ENCODE measurements around the gene CD99.
"Not testable (repeated sequence)": the region's sequence is repeated elsewhere in the genome, so short reads cannot be mapped to it uniquely, and the experiment has no call there.

Gene CD99

GRCh38 chrX:2690856-2691542 lies at the start of gene CD99:
TSS of gene CD99 (plus strand) at chrX:2691295. CDS start at chrX:2691361, 66 bp downstream.
- peak; percentile 87 for DNase-seq (ENCODE audit: low read depth)

- no peak for DNase-seq (ENCODE audit: low read depth)
These were observed 48.9 kb upstream of the CD99 start for GRCh38 chrX:2642146-2642545.

- DNase-seq (ENCODE audit: low read depth) = no peak
These were observed 48.3 kb upstream of the CD99 start for GRCh38 chrX:2642791-2643190.

- no peak for DNase-seq (ENCODE audit: low read depth)
These were observed 47.2 kb upstream of the CD99 start for GRCh38 chrX:2643880-2644279.

GRCh38 chrX:2645563-2645962 lies 45.5 kb upstream of the CD99 start:
- no peak for DNase-seq (ENCODE audit: low read depth)

GRCh38 chrX:2647627-2648026 lies 43.5 kb upstream of the CD99 start:
- DNase-seq (ENCODE audit: low read depth) = no peak

- DNase-seq (ENCODE audit: low read depth) = no peak
These were observed 41.1 kb upstream of the CD99 start for GRCh38 chrX:2650037-2650436.

GRCh38 chrX:2650865-2651264 lies 40.2 kb upstream of the CD99 start:
- no peak for DNase-seq (ENCODE audit: low read depth)

GRCh38 chrX:2652106-2652505 lies 39.0 kb upstream of the CD99 start:
- DNase-seq (ENCODE audit: low read depth) = no peak

GRCh38 chrX:2654436-2655340 lies 36.4 kb upstream of the CD99 start:
- no peak for DNase-seq (ENCODE audit: low read depth)

GRCh38 chrX:2656257-2656836 lies 34.7 kb upstream of the CD99 start:
- no peak for DNase-seq (ENCODE audit: low read depth)

- no peak for DNase-seq (ENCODE audit: low read depth)
These were observed 33.5 kb upstream of the CD99 start for GRCh38 chrX:2657532-2658113.

GRCh38 chrX:2658585-2659292 lies 32.4 kb upstream of the CD99 start:
- no peak for DNase-seq (ENCODE audit: low read depth)

- DNase-seq (ENCODE audit: low read depth) = no peak
These were observed 28.5 kb upstream of the CD99 start for GRCh38 chrX:2662586-2662985.

GRCh38 chrX:2664502-2664901 lies 26.6 kb upstream of the CD99 start:
- no peak for DNase-seq (ENCODE audit: low read depth)

- no peak for DNase-seq (ENCODE audit: low read depth)
These were observed 25.4 kb upstream of the CD99 start for GRCh38 chrX:2665387-2666304.

GRCh38 chrX:2666491-2666890 lies 24.6 kb upstream of the CD99 start:
- no peak for DNase-seq (ENCODE audit: low read depth)

- no peak for DNase-seq (ENCODE audit: low read depth)
These were observed 20.1 kb upstream of the CD99 start for GRCh38 chrX:2670978-2671377.

- no peak for DNase-seq (ENCODE audit: low read depth)
These were observed 19.0 kb upstream of the CD99 start for GRCh38 chrX:2672084-2672483.

GRCh38 chrX:2673611-2674010 lies 17.5 kb upstream of the CD99 start:
- no peak for DNase-seq (ENCODE audit: low read depth)

GRCh38 chrX:2675657-2676200 lies 15.4 kb upstream of the CD99 start:
- not testable (repeated sequence) for DNase-seq (ENCODE audit: low read depth)
